ENCODE data around the gene NCKAP5L.

- TF ChIP-seq POLR2AphosphoS5 (IDR thresholded peaks at IDR 0.05; ENCODE audit: low read depth, low read length) (no peak), POLR2A (IDR thresholded peaks at IDR 0.05; ENCODE audit: low read depth, low read length) (no peak), TAF1 (IDR thresholded peaks at IDR 0.05; ENCODE audit: borderline replicate concordance, low read depth, low read length) (no peak)
Observed at GRCh38 chr12:49813131-49813530, 15.1 kb downstream of the NCKAP5L start.
